Measurements from ENCODE around the gene HAGHL. TPM values are rescaled to one million over a fixed set of nuclear protein-coding genes. Genes with fewer than 3 reads are reported as not detected.

The HAGHL gene
- total RNA-seq, 1 experiment from 2014 or later: 74.8 TPM

DNA sequence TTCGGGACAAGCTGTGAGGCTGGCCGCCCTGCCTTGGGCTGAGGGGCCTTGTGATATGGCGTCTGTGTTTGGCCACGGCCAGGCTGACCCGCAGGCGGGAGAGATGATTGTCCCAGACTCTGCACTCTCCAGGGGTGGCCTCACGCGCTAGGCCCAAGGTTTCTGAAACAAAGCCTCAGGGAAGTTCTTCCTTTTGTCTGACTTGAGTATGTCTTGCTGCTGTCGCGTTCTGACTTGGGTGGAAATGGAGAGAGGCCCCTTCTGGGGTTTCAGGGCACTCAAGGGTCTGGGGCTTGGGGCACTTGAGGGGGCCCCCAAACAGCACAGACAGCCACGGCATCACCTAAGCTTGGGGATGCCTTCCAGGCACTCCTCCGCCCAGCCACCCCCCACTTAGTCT lies 15.8 kb upstream of the HAGHL start:
- Histone ChIP-seq H3K27ac (ENCODE audit: low read depth, low read length) (no peak overlapping the region), H3K4me1 (ENCODE audit: control insufficient read depth in 1 of 2, insufficient read depth in 2 of 2, low read length in 2 of 2) (peaks cover 17 to 55% of the 10 kb centered on the region in 2 experiments), H2AFZ (ENCODE audit: low read depth, low read length, poor library complexity, severe bottlenecking) (no peak overlapping the region), H3K9ac (ENCODE audit: low read length) (no peak overlapping the region), H3K36me3 (ENCODE audit: control insufficient read depth in 1 of 2, insufficient read depth in 2 of 2, low read length in 2 of 2) (no peaks in the 10 kb centered on the region), H4K20me1 (ENCODE audit: insufficient read depth) (no peaks in the 10 kb centered on the region), H3K9me2 (ENCODE audit: insufficient read depth) (no peaks in the 10 kb centered on the region), H3K27me3 (ENCODE audit: insufficient read depth, low read length) (no peaks in the 10 kb centered on the region), H3K4me2 (ENCODE audit: low read length) (peak overlapping the region; percentile 59; the same call in 1 of the 2 replicates), H3K79me2 (ENCODE audit: insufficient read depth, low read length) (peaks cover 4% of the 10 kb centered on the region; the same call in 1 of the 2 replicates), H3K9me3 (ENCODE audit: control insufficient read depth in 1 of 2, insufficient read depth in 1 of 2, low read depth in 1 of 2, low read length in 2 of 2) (no peaks in the 10 kb centered on the region), H3K4me3 (replicated peaks in 1 of 2; ENCODE audit: low read depth in 1 of 2, low read length in 2 of 2) (no peak overlapping the region)
- DNase-seq (ENCODE audit: low read depth, low spot score): no peak
- POLR2A ChIA-PET: interaction anchor here (2.1 kb wide), 1 partner anchor 77 kb away, joined by 9 read pairs; the partner anchor contains the start of genes CHTF18 and RPUSD1
- RAD21 ChIA-PET (ENCODE audit: low non-redundant PET in 1 of 2, low total read pairs in 2 of 2, uncharacterized antibody in 2 of 2, unreplicated experiment in 2 of 2): no interaction called here
- CTCF ChIA-PET: interaction anchor here (1.5 kb wide), 1 partner anchor 17 kb away, joined by 3 read pairs; no protein-coding TSS in a partner anchor
- BruUV-seq (replicated peaks): no TSS peak
- ATAC-seq: no peak
- intact Hi-C loops (cut with micrococcal nuclease): loop anchor here (5.0 kb wide), 2 partner anchors 166 to 346 kb away; no protein-coding TSS in a partner anchor
- TF ChIP-seq, protein P1, sequence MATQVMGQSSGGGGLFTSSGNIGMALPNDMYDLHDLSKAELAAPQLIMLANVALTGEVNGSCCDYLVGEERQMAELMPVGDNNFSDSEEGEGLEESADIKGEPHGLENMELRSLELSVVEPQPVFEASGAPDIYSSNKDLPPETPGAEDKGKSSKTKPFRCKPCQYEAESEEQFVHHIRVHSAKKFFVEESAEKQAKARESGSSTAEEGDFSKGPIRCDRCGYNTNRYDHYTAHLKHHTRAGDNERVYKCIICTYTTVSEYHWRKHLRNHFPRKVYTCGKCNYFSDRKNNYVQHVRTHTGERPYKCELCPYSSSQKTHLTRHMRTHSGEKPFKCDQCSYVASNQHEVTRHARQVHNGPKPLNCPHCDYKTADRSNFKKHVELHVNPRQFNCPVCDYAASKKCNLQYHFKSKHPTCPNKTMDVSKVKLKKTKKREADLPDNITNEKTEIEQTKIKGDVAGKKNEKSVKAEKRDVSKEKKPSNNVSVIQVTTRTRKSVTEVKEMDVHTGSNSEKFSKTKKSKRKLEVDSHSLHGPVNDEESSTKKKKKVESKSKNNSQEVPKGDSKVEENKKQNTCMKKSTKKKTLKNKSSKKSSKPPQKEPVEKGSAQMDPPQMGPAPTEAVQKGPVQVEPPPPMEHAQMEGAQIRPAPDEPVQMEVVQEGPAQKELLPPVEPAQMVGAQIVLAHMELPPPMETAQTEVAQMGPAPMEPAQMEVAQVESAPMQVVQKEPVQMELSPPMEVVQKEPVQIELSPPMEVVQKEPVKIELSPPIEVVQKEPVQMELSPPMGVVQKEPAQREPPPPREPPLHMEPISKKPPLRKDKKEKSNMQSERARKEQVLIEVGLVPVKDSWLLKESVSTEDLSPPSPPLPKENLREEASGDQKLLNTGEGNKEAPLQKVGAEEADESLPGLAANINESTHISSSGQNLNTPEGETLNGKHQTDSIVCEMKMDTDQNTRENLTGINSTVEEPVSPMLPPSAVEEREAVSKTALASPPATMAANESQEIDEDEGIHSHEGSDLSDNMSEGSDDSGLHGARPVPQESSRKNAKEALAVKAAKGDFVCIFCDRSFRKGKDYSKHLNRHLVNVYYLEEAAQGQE (IDR thresholded peaks at IDR 0.05; ENCODE audit: low read depth): no peak
- no peak for TF ChIP-seq SP1 (IDR thresholded peaks at IDR 0.05; ENCODE audit: low read depth)
- TF ChIP-seq RAD21 (IDR thresholded peaks at IDR 0.05; ENCODE audit: low read depth): no peak
- TF ChIP-seq, protein P2, sequence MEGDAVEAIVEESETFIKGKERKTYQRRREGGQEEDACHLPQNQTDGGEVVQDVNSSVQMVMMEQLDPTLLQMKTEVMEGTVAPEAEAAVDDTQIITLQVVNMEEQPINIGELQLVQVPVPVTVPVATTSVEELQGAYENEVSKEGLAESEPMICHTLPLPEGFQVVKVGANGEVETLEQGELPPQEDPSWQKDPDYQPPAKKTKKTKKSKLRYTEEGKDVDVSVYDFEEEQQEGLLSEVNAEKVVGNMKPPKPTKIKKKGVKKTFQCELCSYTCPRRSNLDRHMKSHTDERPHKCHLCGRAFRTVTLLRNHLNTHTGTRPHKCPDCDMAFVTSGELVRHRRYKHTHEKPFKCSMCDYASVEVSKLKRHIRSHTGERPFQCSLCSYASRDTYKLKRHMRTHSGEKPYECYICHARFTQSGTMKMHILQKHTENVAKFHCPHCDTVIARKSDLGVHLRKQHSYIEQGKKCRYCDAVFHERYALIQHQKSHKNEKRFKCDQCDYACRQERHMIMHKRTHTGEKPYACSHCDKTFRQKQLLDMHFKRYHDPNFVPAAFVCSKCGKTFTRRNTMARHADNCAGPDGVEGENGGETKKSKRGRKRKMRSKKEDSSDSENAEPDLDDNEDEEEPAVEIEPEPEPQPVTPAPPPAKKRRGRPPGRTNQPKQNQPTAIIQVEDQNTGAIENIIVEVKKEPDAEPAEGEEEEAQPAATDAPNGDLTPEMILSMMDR (IDR thresholded peaks at IDR 0.05 in 2 of 3, conservative IDR thresholded peaks at IDR 0.05 in 1 of 3; ENCODE audit: borderline replicate concordance in 1 of 3, insufficient read depth in 1 of 3, low read depth in 2 of 3, low read length in 2 of 3): no peak
- TF ChIP-seq SIN3A (IDR thresholded peaks at IDR 0.05; ENCODE audit: low read depth): no peak
- no peak for TF ChIP-seq TCF7L2 (IDR thresholded peaks at IDR 0.05; ENCODE audit: borderline replicate concordance, extremely low read depth, insufficient read depth, insufficient read length)
- TF ChIP-seq ELF1 (IDR thresholded peaks at IDR 0.05; ENCODE audit: borderline replicate concordance, low read depth): no peak
- TF ChIP-seq FOSL1 (IDR thresholded peaks at IDR 0.05; ENCODE audit: low read depth): no peak
- no peak for TF ChIP-seq JUND (IDR thresholded peaks at IDR 0.05)
- TF ChIP-seq, protein P3, sequence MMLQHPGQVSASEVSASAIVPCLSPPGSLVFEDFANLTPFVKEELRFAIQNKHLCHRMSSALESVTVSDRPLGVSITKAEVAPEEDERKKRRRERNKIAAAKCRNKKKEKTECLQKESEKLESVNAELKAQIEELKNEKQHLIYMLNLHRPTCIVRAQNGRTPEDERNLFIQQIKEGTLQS (IDR thresholded peaks at IDR 0.05): no peak
- TF ChIP-seq CBX3 (IDR thresholded peaks at IDR 0.05; ENCODE audit: low read depth): no peak
- no peak for TF ChIP-seq EZH2phosphoT487 (IDR thresholded peaks at IDR 0.05; ENCODE audit: borderline replicate concordance)
